Measurements from ENCODE around the gene SPINDOC.

Gene SPINDOC

GRCh38 chr11:63769714-63770455 lies 43.4 kb upstream of the SPINDOC start:
- no peak for TF ChIP-seq GATA3 (IDR thresholded peaks at IDR 0.05; ENCODE audit: low read depth, low read length)
- no peak for TF ChIP-seq GATA2 (IDR thresholded peaks at IDR 0.05; ENCODE audit: low read depth, low read length)

- TF ChIP-seq GATA3 (IDR thresholded peaks at IDR 0.05; ENCODE audit: low read depth, low read length): no peak
- no peak for TF ChIP-seq GATA2 (IDR thresholded peaks at IDR 0.05; ENCODE audit: low read depth, low read length)
Observed at GRCh38 chr11:63770763-63771162, 42.5 kb upstream of the SPINDOC start.

GRCh38 chr11:63775191-63775590 lies 38.1 kb upstream of the SPINDOC start:
- TF ChIP-seq GATA2 (IDR thresholded peaks at IDR 0.05; ENCODE audit: low read depth, low read length): no peak

GRCh38 chr11:63779039-63779438 lies 34.2 kb upstream of the SPINDOC start:
- no peak for TF ChIP-seq GATA3 (IDR thresholded peaks at IDR 0.05; ENCODE audit: low read depth, low read length)
- no peak for TF ChIP-seq GATA2 (IDR thresholded peaks at IDR 0.05; ENCODE audit: low read depth, low read length)

- TF ChIP-seq GATA2 (IDR thresholded peaks at IDR 0.05; ENCODE audit: low read depth, low read length): no peak
- TF ChIP-seq GATA3 (IDR thresholded peaks at IDR 0.05; ENCODE audit: low read depth, low read length): no peak
Observed at GRCh38 chr11:63782749-63783148, 30.5 kb upstream of the SPINDOC start.

- TF ChIP-seq GATA2 (IDR thresholded peaks at IDR 0.05; ENCODE audit: low read depth, low read length): no peak
- no peak for TF ChIP-seq GATA3 (IDR thresholded peaks at IDR 0.05; ENCODE audit: low read depth, low read length)
Observed at GRCh38 chr11:63783925-63784592, 29.2 kb upstream of the SPINDOC start.

- TF ChIP-seq GATA2 (IDR thresholded peaks at IDR 0.05; ENCODE audit: low read depth, low read length) (no peak), GATA3 (IDR thresholded peaks at IDR 0.05; ENCODE audit: low read depth, low read length) (no peak)
Observed at GRCh38 chr11:63785823-63786222, 27.4 kb upstream of the SPINDOC start.

GRCh38 chr11:63791495-63792167 lies 21.6 kb upstream of the SPINDOC start:
- TF ChIP-seq GATA3 (IDR thresholded peaks at IDR 0.05; ENCODE audit: low read depth, low read length) (no peak), GATA2 (IDR thresholded peaks at IDR 0.05; ENCODE audit: low read depth, low read length) (no peak)

- no peak for TF ChIP-seq GATA3 (IDR thresholded peaks at IDR 0.05; ENCODE audit: low read depth, low read length)
- no peak for TF ChIP-seq GATA2 (IDR thresholded peaks at IDR 0.05; ENCODE audit: low read depth, low read length)
Observed at GRCh38 chr11:63793161-63793560, 20.1 kb upstream of the SPINDOC start.

- no peak for TF ChIP-seq GATA3 (IDR thresholded peaks at IDR 0.05; ENCODE audit: low read depth, low read length)
- no peak for TF ChIP-seq GATA2 (IDR thresholded peaks at IDR 0.05; ENCODE audit: low read depth, low read length)
Observed at GRCh38 chr11:63795066-63795465, 18.2 kb upstream of the SPINDOC start.

- no peak for TF ChIP-seq GATA2 (IDR thresholded peaks at IDR 0.05; ENCODE audit: low read depth, low read length)
- TF ChIP-seq GATA3 (IDR thresholded peaks at IDR 0.05; ENCODE audit: low read depth, low read length): no peak
Observed at GRCh38 chr11:63800921-63801320, 12.3 kb upstream of the SPINDOC start.

GRCh38 chr11:63802637-63803414 lies 10.4 kb upstream of the SPINDOC start:
- TF ChIP-seq GATA2 (IDR thresholded peaks at IDR 0.05; ENCODE audit: low read depth, low read length) (no peak), GATA3 (IDR thresholded peaks at IDR 0.05; ENCODE audit: low read depth, low read length) (no peak)

GRCh38 chr11:63804259-63804658 lies 9.0 kb upstream of the SPINDOC start:
- TF ChIP-seq GATA2 (IDR thresholded peaks at IDR 0.05; ENCODE audit: low read depth, low read length) (no peak), GATA3 (IDR thresholded peaks at IDR 0.05; ENCODE audit: low read depth, low read length) (no peak)

- TF ChIP-seq GATA3 (IDR thresholded peaks at IDR 0.05; ENCODE audit: low read depth, low read length) (no peak), GATA2 (IDR thresholded peaks at IDR 0.05; ENCODE audit: low read depth, low read length) (no peak)
Observed at GRCh38 chr11:63805844-63806415, 7.3 kb upstream of the SPINDOC start.
